Gastroesophageal sphincter (tissue), 4 donors: ENCODE measurements around the gene SECTM1. TPM values are rescaled to one million over a fixed set of nuclear protein-coding genes. Genes with fewer than 3 reads are reported as not detected.
A peak's percentile ranks its signal among the peaks of the same experiment; 100 is the strongest.

ENCODE experiments used
- ATAC-seq: fragments of 150-250 bp; one replicate; pipeline ENCODE4 v1.9.1; 2016; ENCODE audit warnings: mild to moderate bottlenecking, moderate library complexity
- H3K27ac ChIP-seq, 4 donors: fragments of 200-600 bp; sonication (generic) in 3 of 4; 1 replicate in 3 of 4; 2 replicates in 1 of 4; pipeline ENCODE4 v1.5.1; 2016 to 2019
- H3K27me3 ChIP-seq: fragments of 200-600 bp; sonication (generic); one replicate; pipeline ENCODE4 v1.5.1; 2019
- H3K36me3 ChIP-seq, 2 donors: fragments of 200-600 bp; sonication (generic); one replicate each; pipeline ENCODE4 v1.5.1; 2019; ENCODE audit warnings: control low read depth in 1 of 2
- H3K4me1 ChIP-seq, 3 donors: fragments of 200-600 bp; sonication (generic); 1 replicate in 2 of 3; 2 replicates in 1 of 3; pipeline ENCODE4 v1.5.1; 2016 to 2019; ENCODE audit warnings: control low read depth in 2 of 3
- H3K4me3 ChIP-seq, 2 donors: fragments of 200-600 bp; sonication (generic); one replicate each; pipeline ENCODE4 v1.5.1; 2019; ENCODE audit warnings: mild to moderate bottlenecking in 1 of 2, moderate library complexity in 1 of 2
- H3K9me3 ChIP-seq, 3 donors: fragments of 200-600 bp; sonication (generic); one replicate each; pipeline ENCODE4 v1.5.1; 2017 to 2019; ENCODE audit warnings: control low read depth in 2 of 3
- CTCF ChIP-seq, 4 experiments: fragments of 200-600 bp in 2 of 4; fragments of 450-650 bp in 2 of 4; sonication (generic) in 1 of 4; IDR thresholded peaks; one replicate each; pipeline ENCODE4 v1.5.1; 2017 to 2019; ENCODE audit warnings: antibody characterized with exemption in 4 of 4, mild to moderate bottlenecking in 2 of 4, moderate library complexity in 2 of 4
- EP300 ChIP-seq: sonication (generic); formaldehyde crosslinking; IDR thresholded peaks from one replicate; pipeline ENCODE4 v1.6.1; 2017; ENCODE audit warnings: antibody characterized with exemption, mild to moderate bottlenecking
- POLR2A ChIP-seq, 2 donors: fragments of 450-650 bp; IDR thresholded peaks; one replicate each; pipeline ENCODE4 v1.6.1; 2017; ENCODE audit warnings: antibody characterized with exemption in 2 of 2, mild to moderate bottlenecking in 2 of 2, moderate library complexity in 1 of 2
- POLR2AphosphoS5 ChIP-seq: sonication (generic); formaldehyde crosslinking; IDR thresholded peaks from one replicate; pipeline ENCODE4 v1.6.1; 2017; ENCODE audit warnings: antibody characterized with exemption
- WGBS, 2 donors: methylation state at CpG; one replicate each; pipeline ENCODE4 v1.1.5; 2018; ENCODE audit warnings: low coverage in 1 of 2; 5-methylcytosine and 5-hydroxymethylcytosine counted together
- total RNA-seq, 4 donors: library from RNA; depleted of rRNA; stranded (reverse); fragments of >200 nt; gene quantifications; one replicate each; pipeline ENCODE4 v1.1.0, GENCODE V29; 2016

Gene SECTM1
- total RNA-seq, 4 donors from 2014 or later: 6.1 to 22.3 (median 17.6) TPM

- ATAC-seq: peak; percentile 81
Measured at GRCh38 chr17:82338858-82339633, 5.5 kb upstream of the SECTM1 start.

GRCh38 chr17:82334622-82335394, 1.2 kb upstream of the SECTM1 start:
- no peak for ATAC-seq
- Histone ChIP-seq H3K36me3 (no peaks in the 10 kb centered on the region), H3K4me1 (peaks cover 0 to 75% (median 32%) of the 10 kb centered on the region in 3 donors), H3K9me3 (no peaks in the 10 kb centered on the region), H3K4me3 (peak overlapping the region; percentile 16 to 70), H3K27ac (peak overlapping the region in 3 of 4 donors; percentile 63 to 78 (median 70)), H3K27me3 (peaks cover 4% of the 10 kb centered on the region)
- TF ChIP-seq POLR2AphosphoS5 (no peak), POLR2A (IDR thresholded peaks at IDR 0.05) (peak in 1 of 2 donors; percentile 9)
- WGBS, 2 donors: 21 to 29% methylated on average over 6 to 7 of the region's 16 CpGs

More at GRCh38 chr17:82338858-82339633, 5.5 kb upstream of the SECTM1 start:
- H3K27me3 ChIP-seq: no peaks in the 10 kb centered on the region
- H3K27ac ChIP-seq: peak overlapping the region; percentile 66 to 84 (median 74)
- no peak for TF ChIP-seq EP300
- TF ChIP-seq POLR2AphosphoS5: peak; percentile 7
- peak overlapping the region; percentile 11 to 45 for H3K4me3 ChIP-seq
- H3K9me3 ChIP-seq: no peaks in the 10 kb centered on the region
- 11 to 12% methylated on average over 16 to 17 of the region's 29 CpGs for WGBS, 2 donors
- peaks cover 0 to 42% (median 16%) of the 10 kb centered on the region in 3 donors for H3K4me1 ChIP-seq
- H3K36me3 ChIP-seq: no peaks in the 10 kb centered on the region

- ATAC-seq: no peak
Measured at GRCh38 chr17:82334204-82334621, 647 bp upstream of the SECTM1 start.

GRCh38 chr17:82332669-82333278, 792 bp downstream of the SECTM1 start:
- ATAC-seq: peak; percentile 29
- no peak for TF ChIP-seq CTCF (IDR thresholded peaks at IDR 0.05)
- TF ChIP-seq POLR2A (IDR thresholded peaks at IDR 0.05): no peak
- no peak for TF ChIP-seq POLR2AphosphoS5
- TF ChIP-seq EP300: no peak
- H3K27me3 ChIP-seq: peaks cover 4% of the 10 kb centered on the region
- H3K36me3 ChIP-seq: no peaks in the 10 kb centered on the region
- H3K9me3 ChIP-seq: no peaks in the 10 kb centered on the region
- peak overlapping the region in 2 of 4 donors; percentile 70 to 78 for H3K27ac ChIP-seq
- 0 to 4% methylated on average over 7 to 9 of the region's 32 CpGs for WGBS, 2 donors
- H3K4me3 ChIP-seq: peak overlapping the region; percentile 57 to 70
- H3K4me1 ChIP-seq: peaks cover 0 to 57% (median 32%) of the 10 kb centered on the region in 3 donors

More at GRCh38 chr17:82334204-82334621, 647 bp upstream of the SECTM1 start:
- Histone ChIP-seq H3K36me3 (no peaks in the 10 kb centered on the region), H3K27ac (peak overlapping the region in 3 of 4 donors; percentile 63 to 78 (median 70)), H3K27me3 (peaks cover 4% of the 10 kb centered on the region), H3K4me3 (peak overlapping the region; percentile 57 to 70), H3K4me1 (peaks cover 0 to 72% (median 32%) of the 10 kb centered on the region in 3 donors), H3K9me3 (no peaks in the 10 kb centered on the region)
- TF ChIP-seq POLR2AphosphoS5 (no peak), CTCF (IDR thresholded peaks at IDR 0.05) (no peak), POLR2A (IDR thresholded peaks at IDR 0.05) (no peak), EP300 (no peak)
- WGBS, 2 donors: 75% methylated on average over 4 of the region's 25 CpGs; no CpG with 5 or more reads in 1 of the 2 donors

GRCh38 chr17:82331345-82331939, 2.1 kb downstream of the SECTM1 start:
- Histone ChIP-seq H3K4me3 (no peak overlapping the region), H3K27me3 (peaks cover 4% of the 10 kb centered on the region), H3K36me3 (no peaks in the 10 kb centered on the region), H3K27ac (no peak overlapping the region), H3K4me1 (peaks cover 0 to 57% (median 32%) of the 10 kb centered on the region in 3 donors), H3K9me3 (no peaks in the 10 kb centered on the region)
- 91% methylated on average over 12 of the region's 25 CpGs; no CpG with 5 or more reads in 1 of the 2 donors for WGBS, 2 donors
- TF ChIP-seq POLR2AphosphoS5: no peak
- TF ChIP-seq POLR2A (IDR thresholded peaks at IDR 0.05): no peak
- no peak for TF ChIP-seq CTCF (IDR thresholded peaks at IDR 0.05)
- no peak for TF ChIP-seq EP300
- no peak for ATAC-seq
